ENCODE measurements around the gene ZNF648. TPM values are rescaled to one million over a fixed set of nuclear protein-coding genes. Genes with fewer than 3 reads are reported as not detected.

The ZNF648 gene
- total RNA-seq, 4 donors from 2014 or later, result 0.14 to 0.48 TPM; not detected in 2

- Histone ChIP-seq H3K4me3 (no peak overlapping the region), H3K36me3 (no peaks in the 10 kb centered on the region), H3K27ac (no peak overlapping the region), H3K27me3 (peaks cover 17% of the 10 kb centered on the region), H3K9me3 (no peaks in the 10 kb centered on the region), H3K4me1 (no peaks in the 10 kb centered on the region)
- 72 to 78% methylated on average over 3 to 4 of the region's 4 CpGs for WGBS, 2 donors (ENCODE audit: low coverage in 1 of 2)
- in situ Hi-C loops (cut with MboI; ENCODE audit: low pct_ligation_motif_present in 1 of 4, low pct_unique_long_range_greater_than_20kb in 1 of 4, low sequenced_read_pairs in 3 of 4), result loop anchor here in 2 of 4 donors (25.0 kb wide), 1 partner anchor 585 kb away; the partner anchor contains the start of gene CACNA1E (in 2 of the 2)
- intact Hi-C loops (cut with DNase I; ENCODE audit: low total_unique reads), result no loop called here
- DNase-seq, result no peak
- TF ChIP-seq EP300 (IDR thresholded peaks at IDR 0.05; ENCODE audit: low read depth) (no peak), POLR2A (IDR thresholded peaks at IDR 0.05) (no peak), POLR2AphosphoS5 (IDR thresholded peaks at IDR 0.05) (no peak)
- TF ChIP-seq, protein P1, sequence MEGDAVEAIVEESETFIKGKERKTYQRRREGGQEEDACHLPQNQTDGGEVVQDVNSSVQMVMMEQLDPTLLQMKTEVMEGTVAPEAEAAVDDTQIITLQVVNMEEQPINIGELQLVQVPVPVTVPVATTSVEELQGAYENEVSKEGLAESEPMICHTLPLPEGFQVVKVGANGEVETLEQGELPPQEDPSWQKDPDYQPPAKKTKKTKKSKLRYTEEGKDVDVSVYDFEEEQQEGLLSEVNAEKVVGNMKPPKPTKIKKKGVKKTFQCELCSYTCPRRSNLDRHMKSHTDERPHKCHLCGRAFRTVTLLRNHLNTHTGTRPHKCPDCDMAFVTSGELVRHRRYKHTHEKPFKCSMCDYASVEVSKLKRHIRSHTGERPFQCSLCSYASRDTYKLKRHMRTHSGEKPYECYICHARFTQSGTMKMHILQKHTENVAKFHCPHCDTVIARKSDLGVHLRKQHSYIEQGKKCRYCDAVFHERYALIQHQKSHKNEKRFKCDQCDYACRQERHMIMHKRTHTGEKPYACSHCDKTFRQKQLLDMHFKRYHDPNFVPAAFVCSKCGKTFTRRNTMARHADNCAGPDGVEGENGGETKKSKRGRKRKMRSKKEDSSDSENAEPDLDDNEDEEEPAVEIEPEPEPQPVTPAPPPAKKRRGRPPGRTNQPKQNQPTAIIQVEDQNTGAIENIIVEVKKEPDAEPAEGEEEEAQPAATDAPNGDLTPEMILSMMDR (IDR thresholded peaks at IDR 0.05), result no peak
These were observed 10.4 kb upstream of the ZNF648 start for GRCh38 chr1:182071924-182072323.

DNA sequence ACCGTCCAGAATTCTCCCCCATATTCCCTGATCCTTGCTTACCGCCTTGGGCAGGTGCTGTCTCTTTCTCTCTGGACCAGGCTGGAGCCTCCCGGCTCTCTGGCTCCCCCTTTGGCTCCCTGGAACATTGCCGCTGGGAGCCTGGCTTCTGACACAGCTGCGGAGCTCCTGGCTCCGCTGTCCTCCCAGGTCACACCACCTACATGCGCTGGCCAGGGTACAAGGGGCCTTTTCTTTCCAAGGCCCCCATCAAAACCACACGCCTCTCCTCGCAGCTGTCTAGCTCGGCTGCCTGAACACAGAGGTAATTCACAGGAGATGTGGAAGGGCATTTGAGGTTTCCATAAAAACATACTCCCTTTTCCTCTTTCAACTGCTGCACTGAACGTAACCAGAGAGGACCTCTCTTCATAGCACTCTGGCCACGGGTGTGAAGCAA, 7.5 kb upstream of the ZNF648 start:
- in situ Hi-C loops (cut with MboI; ENCODE audit: low pct_ligation_motif_present in 1 of 4, low pct_unique_long_range_greater_than_20kb in 1 of 4, low sequenced_read_pairs in 3 of 4), result loop anchor here in 3 of 4 donors (10.0 to 25.0 kb wide), 2 partner anchors 582 to 594 kb away; partner anchors contain the start of gene CACNA1E (in 2 of the 3)
- no peak for TF ChIP-seq POLR2AphosphoS5 (IDR thresholded peaks at IDR 0.05)
- TF ChIP-seq, protein P1 (IDR thresholded peaks at IDR 0.05), result peak; percentile 27 to 78 (median 53)
- no peak for TF ChIP-seq POLR2A (IDR thresholded peaks at IDR 0.05)
- H3K36me3 ChIP-seq, result no peaks in the 10 kb centered on the region
- no peak overlapping the region for H3K4me3 ChIP-seq
- H3K27ac ChIP-seq, result no peak overlapping the region
- peaks cover 17% of the 10 kb centered on the region for H3K27me3 ChIP-seq
- WGBS, 2 donors (ENCODE audit: low coverage in 1 of 2), result 37 to 52% methylated on average over 3 to 11 of the region's 12 CpGs
- DNase-seq, result peak; percentile 54
- H3K4me1 ChIP-seq, result no peaks in the 10 kb centered on the region
- intact Hi-C loops (cut with DNase I; ENCODE audit: low total_unique reads), result loop anchor here (10.0 kb wide), 1 partner anchor 356 kb away; no protein-coding TSS in a partner anchor
- H3K9me3 ChIP-seq, result no peaks in the 10 kb centered on the region

GRCh38 chr1:182066934-182067333, 5.4 kb upstream of the ZNF648 start:
- Histone ChIP-seq H3K4me3 (no peak overlapping the region), H3K27ac (no peak overlapping the region), H3K9me3 (no peaks in the 10 kb centered on the region), H3K36me3 (no peaks in the 10 kb centered on the region), H3K4me1 (no peaks in the 10 kb centered on the region), H3K27me3 (peaks cover 17% of the 10 kb centered on the region)
- in situ Hi-C loops (cut with MboI; ENCODE audit: low pct_ligation_motif_present in 1 of 4, low pct_unique_long_range_greater_than_20kb in 1 of 4, low sequenced_read_pairs in 3 of 4) (loop anchor here in 3 of 4 donors (10.0 to 25.0 kb wide), 2 partner anchors 580 to 592 kb away; partner anchors contain the start of gene CACNA1E (in 2 of the 3)), intact Hi-C loops (cut with DNase I; ENCODE audit: low total_unique reads) (loop anchor here (10.0 kb wide), 1 partner anchor 358 kb away; no protein-coding TSS in a partner anchor)
- no peak for DNase-seq
- WGBS, 2 donors (ENCODE audit: low coverage in 1 of 2), result 71% methylated on average over 4 of the region's 4 CpGs; no CpG with 5 or more reads in 1 of the 2 donors
- no peak for TF ChIP-seq POLR2A (IDR thresholded peaks at IDR 0.05)
- no peak for TF ChIP-seq EP300 (IDR thresholded peaks at IDR 0.05; ENCODE audit: low read depth)
- no peak for TF ChIP-seq POLR2AphosphoS5 (IDR thresholded peaks at IDR 0.05)
- TF ChIP-seq, protein P1 (IDR thresholded peaks at IDR 0.05), result no peak

- H3K27ac ChIP-seq, result no peak overlapping the region
- TF ChIP-seq EP300 (IDR thresholded peaks at IDR 0.05; ENCODE audit: low read depth) (no peak), POLR2A (IDR thresholded peaks at IDR 0.05) (no peak)
- TF ChIP-seq, protein P1 (IDR thresholded peaks at IDR 0.05), result no peak
- in situ Hi-C loops (cut with MboI; ENCODE audit: low pct_ligation_motif_present in 1 of 4, low pct_unique_long_range_greater_than_20kb in 1 of 4, low sequenced_read_pairs in 3 of 4), result loop anchor here in 3 of 4 donors (10.0 to 25.0 kb wide), 2 partner anchors 578 to 590 kb away; partner anchors contain the start of gene CACNA1E (in 2 of the 3)
- H3K36me3 ChIP-seq, result no peaks in the 10 kb centered on the region
- 93 to 94% methylated on average over 3 to 5 of the region's 5 CpGs for WGBS, 2 donors (ENCODE audit: low coverage in 1 of 2)
- DNase-seq, result no peak
- H3K9me3 ChIP-seq, result no peaks in the 10 kb centered on the region
- peaks cover 17% of the 10 kb centered on the region for H3K27me3 ChIP-seq
- no peak overlapping the region for H3K4me3 ChIP-seq
- no peaks in the 10 kb centered on the region for H3K4me1 ChIP-seq
- intact Hi-C loops (cut with DNase I; ENCODE audit: low total_unique reads), result loop anchor here (10.0 kb wide), 1 partner anchor 360 kb away; no protein-coding TSS in a partner anchor
These were observed 3.8 kb upstream of the ZNF648 start for GRCh38 chr1:182065126-182065845.

Data from transverse colon (tissue), 4 donors.